Karpas-422 (cell line): ENCODE measurements around the gene WDR49. TPM values are rescaled to one million over a fixed set of nuclear protein-coding genes. Genes with fewer than 3 reads are reported as not detected.

ENCODE experiments used
- DNase-seq: peaks from one replicate; pipeline ENCODE4 v3.0.0-alpha.2; 2015
- H2AFZ ChIP-seq: fragments of 200-600 bp; sonication (generic); 2 replicates; pipeline ENCODE4 v1.6.1; 2014; ENCODE audit warnings: antibody characterized with exemption, low read length, mixed read lengths
- H3K27ac ChIP-seq: fragments of 200-600 bp; sonication (generic); 2 replicates; pipeline ENCODE4 v1.5.1; 2014; ENCODE audit warnings: mild to moderate bottlenecking, low read length, moderate library complexity
- H3K27me3 ChIP-seq: fragments of 200-600 bp; sonication (generic); 2 replicates; pipeline ENCODE4 v1.6.1; 2014; ENCODE audit warnings: low read length, mixed read lengths
- H3K36me3 ChIP-seq: fragments of 200-600 bp; sonication (generic); 2 replicates; pipeline ENCODE4 v1.6.1; 2014; ENCODE audit warnings: low read length, mixed read lengths; ENCODE audit not compliant: insufficient read depth
- H3K4me1 ChIP-seq: fragments of 200-600 bp; sonication (generic); 2 replicates; pipeline ENCODE4 v1.6.1; 2014; ENCODE audit warnings: mild to moderate bottlenecking, low read length, mixed read lengths
- H3K4me2 ChIP-seq: fragments of 200-600 bp; sonication (generic); 2 replicates; pipeline ENCODE4 v1.6.1; 2014; ENCODE audit warnings: low read length, low read depth, mild to moderate bottlenecking; ENCODE audit not compliant: poor library complexity, severe bottlenecking
- H3K4me3 ChIP-seq: fragments of 200-600 bp; sonication (generic); 2 replicates; pipeline ENCODE4 v1.5.1; 2014; ENCODE audit warnings: mild to moderate bottlenecking, antibody characterized with exemption, low read length, mixed read lengths
- H3K79me2 ChIP-seq: fragments of 200-600 bp; sonication (generic); 2 replicates; pipeline ENCODE4 v1.6.1; 2014; ENCODE audit warnings: mild to moderate bottlenecking, low read length, mixed read lengths
- H3K9ac ChIP-seq: fragments of 200-600 bp; sonication (generic); 2 replicates; pipeline ENCODE4 v1.6.0; 2014; ENCODE audit warnings: low read length
- H3K9me2 ChIP-seq: fragments of 200-600 bp; sonication (generic), shearing (Covaris generic); replicated peaks from 2 replicates; pipeline ENCODE4 v1.6.0; 2014; ENCODE audit warnings: mild to moderate bottlenecking, low read length, moderate library complexity; ENCODE audit not compliant: insufficient read depth
- H3K9me3 ChIP-seq: fragments of 300-700, 200-600 bp; sonication (generic); 2 replicates; pipeline ENCODE4 v1.6.1; 2014; ENCODE audit warnings: low read length, mixed read lengths
- H4K20me1 ChIP-seq: fragments of 200-600 bp; sonication (generic); 2 replicates; pipeline ENCODE4 v1.6.1; 2014; ENCODE audit warnings: mild to moderate bottlenecking, antibody characterized with exemption, low read length, low read depth; ENCODE audit not compliant: insufficient read depth
- total RNA-seq: library from RNA; depleted of rRNA; stranded (reverse); fragments of >200 nt; shearing (Covaris generic); gene quantifications from 2 replicates; pipeline ENCODE4 v1.2.3, GENCODE V29; 2014; ENCODE audit warnings: low replicate concordance

Gene WDR49
- total RNA-seq, 1 experiment from 2014 or later = not detected

DNA sequence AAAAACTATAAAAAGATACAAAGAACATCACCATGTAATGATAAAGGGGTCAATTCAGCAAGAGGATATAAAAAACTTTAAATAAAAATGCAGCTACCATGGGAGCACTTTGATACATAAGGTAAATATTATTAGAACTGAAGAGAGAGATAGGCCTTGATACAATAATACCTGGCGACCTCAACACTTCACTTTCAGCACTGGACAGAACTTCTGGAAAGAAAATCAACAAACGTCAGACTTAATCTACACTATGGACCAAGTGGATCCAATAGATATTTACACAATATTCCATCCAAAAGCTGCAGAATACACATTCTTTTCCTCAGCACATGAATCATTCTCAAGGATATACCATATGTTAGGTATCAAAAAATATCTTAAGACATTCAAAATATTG lies 42.0 kb downstream of the WDR49 start:
- H3K4me3 ChIP-seq = no peak overlapping the region
- H3K9me3 ChIP-seq = no peaks in the 10 kb centered on the region
- H3K79me2 ChIP-seq = no peaks in the 10 kb centered on the region
- no peak overlapping the region for H3K9ac ChIP-seq
- no peak overlapping the region for H3K27ac ChIP-seq
- no peak overlapping the region for H3K4me2 ChIP-seq
- no peaks in the 10 kb centered on the region for H4K20me1 ChIP-seq
- H3K9me2 ChIP-seq = no peaks in the 10 kb centered on the region
- DNase-seq = no peak
- H3K4me1 ChIP-seq = no peaks in the 10 kb centered on the region
- H3K27me3 ChIP-seq = no peaks in the 10 kb centered on the region
- H2AFZ ChIP-seq = no peak overlapping the region
- no peaks in the 10 kb centered on the region for H3K36me3 ChIP-seq

DNA sequence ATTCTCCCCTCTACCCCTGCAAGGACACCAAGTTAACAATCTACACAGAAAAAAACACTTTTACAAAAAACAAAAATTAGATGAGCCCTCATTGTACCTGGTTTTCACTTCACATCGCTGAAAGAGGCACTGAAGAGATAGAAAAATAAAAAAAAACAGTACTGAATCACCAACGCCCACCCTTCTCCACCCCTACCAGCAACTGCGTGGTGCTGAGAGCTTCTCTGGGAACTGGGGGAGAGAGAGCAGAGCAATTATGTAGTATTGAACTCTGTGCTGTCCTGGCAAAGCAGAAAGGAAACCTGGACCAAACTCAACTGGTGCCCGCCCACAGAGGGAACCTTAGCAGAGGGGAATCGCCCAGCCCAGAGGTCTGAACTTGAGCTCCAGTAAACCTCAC lies 44.6 kb downstream of the WDR49 start:
- Histone ChIP-seq H3K27me3 (no peaks in the 10 kb centered on the region), H3K79me2 (no peaks in the 10 kb centered on the region), H3K4me3 (no peak overlapping the region), H3K4me2 (no peak overlapping the region), H3K9ac (no peak overlapping the region), H2AFZ (no peak overlapping the region), H4K20me1 (no peaks in the 10 kb centered on the region), H3K9me2 (no peaks in the 10 kb centered on the region), H3K4me1 (no peaks in the 10 kb centered on the region), H3K36me3 (no peaks in the 10 kb centered on the region), H3K27ac (no peak overlapping the region), H3K9me3 (no peaks in the 10 kb centered on the region)
- no peak for DNase-seq

DNA sequence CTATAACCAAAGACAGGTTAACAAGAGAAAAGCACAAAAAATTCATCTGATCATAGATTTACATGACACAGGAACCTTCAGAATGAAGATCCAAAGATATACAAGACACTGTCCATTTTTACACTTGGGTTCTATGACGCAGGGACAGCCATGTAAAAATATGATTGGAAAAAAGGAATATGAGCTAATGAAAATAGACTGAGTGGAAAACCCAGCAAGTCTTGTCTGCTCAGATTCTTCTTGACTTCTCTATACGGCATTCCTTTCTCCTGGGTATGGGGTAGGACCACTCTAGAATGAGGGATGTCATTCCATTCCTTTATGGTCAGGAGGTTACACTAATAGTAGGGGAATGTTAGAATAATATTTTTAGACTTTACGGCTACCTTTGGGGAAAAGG lies 46.9 kb downstream of the WDR49 start:
- H3K9ac ChIP-seq = no peak overlapping the region
- no peaks in the 10 kb centered on the region for H3K4me1 ChIP-seq
- H3K27me3 ChIP-seq = no peaks in the 10 kb centered on the region
- no peaks in the 10 kb centered on the region for H3K9me2 ChIP-seq
- H4K20me1 ChIP-seq = no peaks in the 10 kb centered on the region
- H3K27ac ChIP-seq = no peak overlapping the region
- no peak for DNase-seq
- H3K9me3 ChIP-seq = no peaks in the 10 kb centered on the region
- H3K4me3 ChIP-seq = no peak overlapping the region
- no peaks in the 10 kb centered on the region for H3K79me2 ChIP-seq
- H2AFZ ChIP-seq = no peak overlapping the region
- no peak overlapping the region for H3K4me2 ChIP-seq
- no peaks in the 10 kb centered on the region for H3K36me3 ChIP-seq

DNA sequence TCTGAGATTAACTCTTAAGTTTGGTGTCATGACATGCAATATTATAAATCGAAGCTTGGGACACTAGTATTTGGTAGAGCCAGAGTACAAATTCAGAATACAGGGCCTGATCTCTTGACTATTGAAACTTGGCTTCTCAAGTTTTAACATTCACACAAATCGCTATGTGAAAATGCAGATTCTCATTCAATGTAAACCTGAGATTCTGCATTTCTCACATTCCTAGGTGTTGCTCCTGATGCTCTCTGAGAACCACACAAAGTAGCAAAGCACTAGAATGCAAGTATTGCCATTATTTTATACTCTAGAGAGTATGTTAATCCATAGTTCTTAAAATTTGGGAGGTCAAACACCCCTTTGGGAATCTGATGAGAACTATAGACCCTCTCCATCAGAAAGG lies 47.9 kb downstream of the WDR49 start:
- no peak overlapping the region for H3K4me2 ChIP-seq
- no peak overlapping the region for H3K9ac ChIP-seq
- H3K79me2 ChIP-seq = no peaks in the 10 kb centered on the region
- H2AFZ ChIP-seq = no peak overlapping the region
- no peak overlapping the region for H3K27ac ChIP-seq
- H3K4me3 ChIP-seq = no peak overlapping the region
- no peaks in the 10 kb centered on the region for H3K36me3 ChIP-seq
- H3K9me3 ChIP-seq = no peaks in the 10 kb centered on the region
- H4K20me1 ChIP-seq = no peaks in the 10 kb centered on the region
- DNase-seq = no peak
- no peaks in the 10 kb centered on the region for H3K9me2 ChIP-seq
- H3K27me3 ChIP-seq = no peaks in the 10 kb centered on the region
- no peaks in the 10 kb centered on the region for H3K4me1 ChIP-seq

DNA sequence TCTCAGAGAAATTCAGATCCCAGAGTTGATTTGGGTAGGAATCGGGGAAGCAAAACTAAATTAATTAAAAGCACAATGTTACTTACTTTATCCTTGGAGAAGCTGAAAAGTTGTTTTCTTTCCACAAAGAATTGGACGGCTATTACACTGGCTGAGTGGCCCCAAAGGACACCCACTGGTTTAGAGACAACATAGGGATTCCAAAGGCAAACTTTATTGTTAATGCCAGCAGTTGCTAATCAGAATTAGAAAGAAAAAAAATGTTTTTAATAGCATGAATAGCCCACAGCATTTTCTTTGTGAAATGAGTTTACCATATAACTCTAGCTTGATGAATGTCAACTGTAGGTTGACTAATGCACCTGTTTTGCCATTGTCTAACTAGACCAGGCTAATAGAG lies 51.7 kb downstream of the WDR49 start:
- H4K20me1 ChIP-seq = no peaks in the 10 kb centered on the region
- no peak overlapping the region for H3K27ac ChIP-seq
- H3K79me2 ChIP-seq = no peaks in the 10 kb centered on the region
- H3K4me3 ChIP-seq = no peak overlapping the region
- H3K9ac ChIP-seq = no peak overlapping the region
- H2AFZ ChIP-seq = no peak overlapping the region
- no peaks in the 10 kb centered on the region for H3K27me3 ChIP-seq
- H3K4me1 ChIP-seq = no peaks in the 10 kb centered on the region
- no peaks in the 10 kb centered on the region for H3K36me3 ChIP-seq
- no peak for DNase-seq
- H3K9me2 ChIP-seq = no peaks in the 10 kb centered on the region
- H3K4me2 ChIP-seq = no peak overlapping the region
- H3K9me3 ChIP-seq = no peaks in the 10 kb centered on the region

DNA sequence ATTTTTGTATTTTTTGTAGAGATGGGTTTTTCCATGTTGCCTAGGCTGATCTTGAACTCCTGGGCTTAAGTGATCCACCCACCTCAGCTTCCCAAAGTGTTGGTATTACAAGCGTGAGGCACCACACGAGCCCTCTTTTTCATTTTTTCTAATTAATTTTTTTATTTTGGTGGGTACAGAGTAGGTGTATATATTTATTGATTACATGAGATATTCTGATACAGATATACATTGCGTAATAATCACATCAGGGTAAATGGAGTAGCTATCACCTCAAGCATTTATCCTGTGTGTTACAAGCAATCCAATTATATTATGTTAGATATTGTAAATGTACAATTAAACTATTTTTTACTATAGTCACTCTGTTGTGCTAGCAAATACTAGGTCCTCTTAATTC lies 66.1 kb downstream of the WDR49 start:
- no peak overlapping the region for H3K4me2 ChIP-seq
- H4K20me1 ChIP-seq = no peaks in the 10 kb centered on the region
- H3K9me3 ChIP-seq = no peaks in the 10 kb centered on the region
- H3K79me2 ChIP-seq = no peaks in the 10 kb centered on the region
- H3K27me3 ChIP-seq = no peaks in the 10 kb centered on the region
- no peaks in the 10 kb centered on the region for H3K4me1 ChIP-seq
- DNase-seq = no peak
- H2AFZ ChIP-seq = no peak overlapping the region
- no peak overlapping the region for H3K27ac ChIP-seq
- no peak overlapping the region for H3K9ac ChIP-seq
- H3K36me3 ChIP-seq = no peaks in the 10 kb centered on the region
- no peaks in the 10 kb centered on the region for H3K9me2 ChIP-seq
- H3K4me3 ChIP-seq = no peak overlapping the region

DNA sequence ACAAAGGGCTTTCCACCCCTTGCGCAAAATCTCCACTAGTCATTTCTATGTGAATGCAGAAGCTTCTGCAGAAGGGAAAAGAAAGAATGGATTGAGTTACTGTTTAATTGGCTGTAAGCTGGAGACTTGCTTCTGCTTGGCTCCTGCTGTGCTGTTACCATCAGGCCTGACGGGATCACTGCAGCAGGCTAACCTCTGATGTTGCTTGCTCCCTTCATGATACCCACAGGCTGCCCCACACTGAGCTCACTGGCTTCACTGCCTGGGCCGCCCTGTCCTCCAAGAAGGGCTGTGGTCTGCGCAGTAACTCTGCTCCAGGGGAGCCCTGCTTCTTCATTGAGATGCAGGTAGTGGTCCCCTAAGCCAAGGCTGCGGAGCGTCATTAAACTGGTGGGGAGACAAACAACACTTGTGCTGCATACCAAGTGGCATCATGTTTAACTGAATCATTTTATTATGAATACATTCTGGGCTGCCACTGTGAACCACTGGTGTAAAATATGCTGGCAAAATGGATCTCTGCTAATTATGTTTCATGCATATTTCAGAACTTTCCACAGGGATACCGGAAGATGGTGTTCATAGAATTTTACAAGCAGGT lies 78.6 kb downstream of the WDR49 start:
- Histone ChIP-seq H3K9ac (no peak overlapping the region), H3K4me1 (no peaks in the 10 kb centered on the region), H3K36me3 (no peaks in the 10 kb centered on the region), H3K27me3 (no peaks in the 10 kb centered on the region), H3K27ac (no peak overlapping the region), H2AFZ (no peak overlapping the region), H3K4me2 (no peak overlapping the region), H3K79me2 (no peaks in the 10 kb centered on the region), H3K9me2 (no peaks in the 10 kb centered on the region), H3K4me3 (no peak overlapping the region), H3K9me3 (no peaks in the 10 kb centered on the region), H4K20me1 (no peaks in the 10 kb centered on the region)
- DNase-seq = no peak

DNA sequence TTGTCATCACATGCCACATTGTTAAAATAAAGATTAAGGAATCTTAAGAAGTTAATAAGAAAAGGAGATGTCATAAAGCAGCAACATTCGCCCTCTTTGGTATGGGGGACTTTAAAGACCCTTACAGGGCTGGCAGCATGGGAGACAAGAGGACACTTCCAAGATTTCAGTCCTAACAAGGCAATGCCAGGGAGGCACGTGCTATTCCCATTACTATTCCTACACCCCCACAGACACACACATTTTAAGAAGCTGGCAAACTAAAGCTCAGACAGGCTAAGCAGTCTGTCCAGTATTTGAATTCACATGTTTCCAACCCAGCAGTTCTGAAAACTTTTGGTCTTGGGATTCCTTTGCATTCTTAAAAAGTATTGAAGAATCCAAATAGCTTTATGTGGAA lies 80.8 kb downstream of the WDR49 start:
- H3K9me3 ChIP-seq = no peaks in the 10 kb centered on the region
- H3K4me3 ChIP-seq = no peak overlapping the region
- no peak for DNase-seq
- no peak overlapping the region for H3K4me2 ChIP-seq
- H3K9ac ChIP-seq = no peak overlapping the region
- H3K9me2 ChIP-seq = no peaks in the 10 kb centered on the region
- H3K79me2 ChIP-seq = no peaks in the 10 kb centered on the region
- no peaks in the 10 kb centered on the region for H3K4me1 ChIP-seq
- H3K27me3 ChIP-seq = no peaks in the 10 kb centered on the region
- no peak overlapping the region for H3K27ac ChIP-seq
- H3K36me3 ChIP-seq = no peaks in the 10 kb centered on the region
- no peaks in the 10 kb centered on the region for H4K20me1 ChIP-seq
- H2AFZ ChIP-seq = no peak overlapping the region

DNA sequence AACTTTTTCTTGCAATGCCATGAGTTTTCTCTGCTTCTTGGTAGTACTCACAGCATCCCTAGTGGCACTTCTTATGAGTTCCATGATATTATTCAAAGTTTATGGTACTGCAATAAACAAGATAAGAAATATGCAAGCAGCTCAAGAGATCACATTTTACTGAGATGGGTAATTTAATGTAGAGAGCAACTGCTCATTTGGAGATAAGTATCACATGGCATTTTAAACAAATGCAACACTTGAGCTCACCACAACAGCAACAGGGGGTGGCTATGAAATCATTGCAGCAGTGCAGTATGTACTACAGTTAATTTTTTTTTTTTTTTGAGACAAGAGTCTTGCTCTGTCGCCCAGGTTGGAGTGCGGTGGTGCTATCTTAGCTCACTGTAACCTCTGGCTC lies 85.1 kb downstream of the WDR49 start:
- Histone ChIP-seq H3K9ac (no peak overlapping the region), H3K27me3 (no peaks in the 10 kb centered on the region), H3K9me2 (no peaks in the 10 kb centered on the region), H3K36me3 (no peaks in the 10 kb centered on the region), H3K4me2 (no peak overlapping the region), H3K9me3 (no peaks in the 10 kb centered on the region), H2AFZ (no peak overlapping the region), H3K4me1 (no peaks in the 10 kb centered on the region), H4K20me1 (no peaks in the 10 kb centered on the region), H3K79me2 (no peaks in the 10 kb centered on the region), H3K27ac (no peak overlapping the region), H3K4me3 (no peak overlapping the region)
- no peak for DNase-seq
